ENCODE results near the gene SIGLEC9.

SIGLEC9 gene

DNA sequence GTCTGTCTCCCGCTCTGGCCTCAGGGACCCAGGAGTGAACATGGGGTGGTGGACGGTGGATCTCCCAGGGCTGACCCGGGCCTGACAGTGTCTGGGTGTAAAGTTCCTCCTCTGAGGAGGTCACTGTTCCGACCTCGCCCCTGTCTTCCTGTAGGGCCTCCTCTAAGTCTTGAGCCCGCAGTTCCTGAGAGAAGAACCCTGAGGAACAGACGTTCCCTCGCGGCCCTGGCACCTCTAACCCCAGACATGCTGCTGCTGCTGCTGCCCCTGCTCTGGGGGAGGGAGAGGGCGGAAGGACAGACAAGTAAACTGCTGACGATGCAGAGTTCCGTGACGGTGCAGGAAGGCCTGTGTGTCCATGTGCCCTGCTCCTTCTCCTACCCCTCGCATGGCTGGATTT lies at the start of gene SIGLEC9:
SIGLEC9 (plus strand) TSS at position 178 of the 400 bp plus-strand sequence; CDS start at position 247, 69 bp downstream.
- no peak for DNase-seq

DNA sequence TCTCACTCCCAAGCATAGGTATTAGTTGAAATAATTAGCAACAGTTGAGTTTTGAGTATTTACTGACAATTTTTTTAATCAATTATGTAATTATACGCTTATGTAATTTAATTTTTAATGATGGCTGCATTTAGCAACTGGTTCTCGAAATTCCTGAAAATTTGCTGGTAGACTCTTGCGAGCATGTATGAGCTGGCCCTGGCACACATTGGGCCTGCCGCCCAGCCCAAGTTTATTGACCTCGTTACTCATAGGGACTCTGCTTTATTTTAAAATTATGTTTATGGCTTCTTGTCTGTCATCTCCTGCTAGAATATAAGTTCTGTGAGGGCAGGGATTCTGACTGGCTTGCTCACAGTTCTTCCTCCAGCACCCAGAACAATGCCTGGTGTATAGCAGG lies 48.7 kb upstream of the SIGLEC9 start:
- no peak for DNase-seq

DNA sequence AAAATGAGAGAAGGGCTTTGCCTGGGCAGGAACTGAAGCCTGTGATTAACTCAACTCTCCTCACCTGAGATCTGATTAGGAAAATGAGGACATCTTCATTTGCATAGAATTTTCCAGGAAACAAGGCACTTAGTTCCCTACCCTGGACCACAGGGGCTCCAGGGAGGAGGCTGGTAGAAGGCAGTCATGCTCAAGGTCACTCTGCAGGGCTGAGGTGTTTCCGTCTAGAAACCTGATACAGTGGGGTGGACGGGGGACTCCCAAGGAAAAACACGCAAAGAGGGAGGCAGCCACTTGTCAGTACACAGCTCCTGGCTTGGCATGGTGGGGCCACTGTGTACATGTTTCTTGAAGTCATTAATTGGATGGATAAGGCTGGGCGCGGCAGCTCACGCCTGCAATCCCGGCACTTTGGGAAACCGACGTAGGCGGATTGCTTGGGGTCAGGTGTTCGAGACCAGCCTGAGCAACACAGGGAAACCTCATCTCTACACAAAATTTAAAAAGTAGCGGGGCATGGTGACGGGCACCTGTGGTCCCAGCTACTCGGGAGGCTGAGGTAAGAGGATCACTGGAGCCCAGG lies 48.0 kb upstream of the SIGLEC9 start:
- no peak for DNase-seq

DNA sequence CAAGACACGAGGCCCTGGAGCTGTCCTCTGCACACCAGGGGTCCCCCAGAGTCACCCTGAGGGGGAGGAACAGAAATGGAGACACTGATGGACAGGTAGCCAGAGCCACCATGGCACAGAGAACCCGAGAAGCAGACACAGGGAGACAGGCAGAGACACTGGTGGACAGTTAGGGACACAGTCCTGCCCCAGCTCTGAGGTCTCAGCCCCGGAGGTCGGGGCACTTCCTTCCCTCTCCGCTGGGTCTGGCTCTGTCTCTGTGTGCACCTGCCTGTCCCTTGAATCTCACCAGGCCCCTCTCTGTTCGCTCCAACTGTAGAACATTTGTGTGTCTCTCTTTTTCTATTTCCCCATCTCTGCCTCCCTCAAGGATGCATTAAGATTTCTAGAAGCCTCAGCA lies 46.6 kb upstream of the SIGLEC9 start:
- DNase-seq: no peak

DNA sequence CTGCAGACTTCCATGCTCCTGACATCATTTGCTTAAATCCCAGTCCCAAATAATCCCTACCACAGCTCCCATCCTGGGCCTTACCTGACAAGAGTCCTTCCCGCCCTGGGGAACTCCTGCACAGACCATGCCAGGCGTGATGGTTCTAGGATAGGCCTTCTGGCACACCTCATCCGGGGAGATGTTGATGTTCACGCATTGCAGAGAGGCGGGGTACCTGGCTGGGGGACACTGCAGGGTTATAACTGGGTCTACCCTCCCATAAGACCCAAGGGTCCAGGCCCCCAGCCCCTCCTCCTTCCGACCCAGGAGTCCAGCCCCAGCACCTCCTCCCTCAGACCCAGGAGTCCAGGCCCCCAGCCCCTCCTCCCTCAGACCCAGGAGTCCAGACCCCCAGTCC lies 46.0 kb upstream of the SIGLEC9 start:
- DNase-seq: no peak

DNA sequence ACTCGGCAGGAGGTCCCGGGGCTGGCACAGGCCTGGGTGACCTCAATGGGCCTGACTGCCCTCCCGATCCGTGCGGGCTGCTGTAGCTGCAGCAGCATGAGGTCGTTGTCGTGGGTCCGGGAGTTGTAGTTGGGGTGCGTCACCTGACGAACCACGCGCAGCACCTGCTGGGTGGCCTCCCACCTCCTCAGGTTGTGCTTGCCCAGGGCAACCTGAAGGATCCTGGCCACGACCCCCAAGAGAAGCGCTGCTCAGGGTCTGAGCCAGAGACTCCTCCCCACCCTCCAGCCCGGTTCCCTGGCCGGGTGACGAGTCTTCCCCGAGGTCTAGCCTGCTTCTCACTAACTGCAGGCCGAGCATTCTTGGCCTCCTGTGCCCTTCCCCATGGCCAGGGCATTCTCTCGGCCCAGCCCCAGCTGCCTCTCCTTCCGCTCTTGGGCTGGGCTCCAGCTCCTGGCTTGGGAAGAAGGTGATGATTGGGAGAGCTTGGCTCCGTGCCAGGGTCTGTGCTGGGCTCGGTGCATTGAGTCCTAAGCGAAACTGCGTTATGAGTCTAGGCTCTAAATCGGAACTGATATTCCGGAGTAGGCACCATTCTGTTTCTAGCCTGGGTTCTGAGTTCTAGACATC lies 45.1 kb upstream of the SIGLEC9 start:
- DNase-seq: no peak

DNA sequence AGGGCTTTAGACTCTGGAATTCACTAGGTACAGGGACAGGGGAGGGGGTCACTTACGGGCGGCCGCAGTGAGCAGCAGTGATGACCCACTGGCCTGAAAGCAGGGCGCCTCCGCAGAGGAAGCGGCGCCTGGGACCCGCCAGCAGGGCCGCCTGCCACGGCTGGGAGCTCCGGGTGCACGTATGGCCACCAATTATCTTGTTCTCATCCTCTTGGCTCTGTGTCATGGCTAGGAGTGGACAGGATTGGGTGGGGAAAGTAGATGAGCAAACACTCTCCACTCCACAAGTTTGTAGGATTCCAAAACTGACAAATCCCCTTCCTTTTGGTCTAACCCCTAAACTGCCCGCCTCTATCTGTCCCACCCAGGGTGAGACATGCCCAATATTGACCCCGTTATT lies 43.2 kb upstream of the SIGLEC9 start:
- DNase-seq: no peak

DNA sequence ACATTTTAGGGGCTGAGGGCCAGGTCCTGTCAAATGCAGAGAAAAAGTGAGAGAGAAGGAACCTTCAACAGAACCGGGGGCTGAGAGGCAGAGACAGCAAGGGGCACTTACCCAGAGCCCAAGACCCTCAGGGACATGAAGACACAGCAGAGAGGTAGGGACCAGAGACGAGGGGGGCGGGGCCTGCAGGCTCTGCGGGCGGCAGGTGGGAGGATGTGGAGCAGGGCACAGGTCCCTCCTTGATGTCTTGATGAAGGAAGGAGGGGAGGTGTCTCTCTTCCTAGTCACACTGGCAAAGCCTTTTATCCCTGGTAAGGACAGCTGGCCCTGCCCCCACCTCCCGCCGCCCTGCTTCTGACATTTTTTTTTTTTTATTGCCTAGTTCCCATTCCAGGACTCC lies 42.1 kb upstream of the SIGLEC9 start, which contains the start of gene KLK14:
KLK14 (minus strand) TSS at position 277 of the 400 bp plus-strand sequence; CDS start at position 4, 273 bp downstream.
- DNase-seq: no peak

DNA sequence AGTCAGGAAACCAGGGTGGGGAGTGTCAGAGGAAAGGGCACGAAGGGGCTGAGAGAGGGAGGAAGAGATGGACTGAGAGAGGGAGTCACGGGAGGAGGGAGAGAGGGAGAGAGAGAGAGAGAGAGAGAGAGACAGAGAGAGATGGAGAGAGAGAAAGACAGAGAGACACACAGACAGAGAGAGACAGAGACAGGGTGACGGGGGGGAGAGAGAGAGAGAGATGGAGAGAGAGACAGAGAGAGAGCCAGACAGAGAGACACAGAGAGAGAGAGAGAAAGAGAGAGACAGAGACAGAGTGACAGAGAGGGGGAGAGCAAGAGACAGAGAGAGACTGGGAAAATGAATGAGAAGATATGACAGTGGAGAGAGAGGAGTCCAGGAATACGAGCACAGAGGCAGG lies 41.5 kb upstream of the SIGLEC9 start:
- no peak for DNase-seq

DNA sequence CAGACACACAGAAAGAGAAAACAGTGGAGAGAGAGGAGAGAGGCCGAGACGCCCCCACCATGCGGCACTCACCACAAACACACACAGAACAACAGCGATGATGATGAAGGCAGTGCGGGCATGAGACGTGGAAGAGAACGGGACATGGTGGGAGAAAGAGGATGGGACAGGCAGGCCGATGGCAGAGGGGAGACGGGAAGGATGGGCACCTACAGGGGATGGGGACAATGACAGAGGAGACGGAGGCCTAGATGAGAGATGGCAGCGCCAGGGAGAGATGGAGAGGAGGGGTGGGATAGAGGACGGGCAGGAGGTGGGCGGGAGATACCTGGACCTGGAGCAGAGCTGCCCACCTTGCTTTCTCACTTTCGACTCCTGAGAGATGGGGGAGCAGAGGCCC lies 40.9 kb upstream of the SIGLEC9 start:
- DNase-seq: no peak

DNA sequence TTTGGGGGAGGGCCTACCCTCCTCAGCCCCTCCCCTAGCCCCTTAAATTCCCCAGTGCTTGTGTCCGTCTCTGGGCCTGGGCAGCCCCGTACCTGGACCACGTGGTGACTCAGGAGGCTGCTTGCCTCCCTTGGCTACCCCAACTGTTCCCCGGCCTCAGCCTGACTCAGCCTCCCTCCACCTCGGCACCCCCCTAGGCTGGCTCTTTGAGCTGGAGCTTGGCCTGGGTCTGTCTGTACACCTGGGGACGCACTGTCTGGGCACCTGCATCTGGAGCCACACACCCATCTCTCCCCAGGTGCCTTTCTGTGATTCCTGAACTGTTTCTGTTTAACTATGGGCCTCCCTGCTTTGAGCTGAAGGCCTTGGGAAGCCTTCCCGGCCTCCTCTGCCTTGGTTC lies 40.2 kb upstream of the SIGLEC9 start:
- no peak for DNase-seq

DNA sequence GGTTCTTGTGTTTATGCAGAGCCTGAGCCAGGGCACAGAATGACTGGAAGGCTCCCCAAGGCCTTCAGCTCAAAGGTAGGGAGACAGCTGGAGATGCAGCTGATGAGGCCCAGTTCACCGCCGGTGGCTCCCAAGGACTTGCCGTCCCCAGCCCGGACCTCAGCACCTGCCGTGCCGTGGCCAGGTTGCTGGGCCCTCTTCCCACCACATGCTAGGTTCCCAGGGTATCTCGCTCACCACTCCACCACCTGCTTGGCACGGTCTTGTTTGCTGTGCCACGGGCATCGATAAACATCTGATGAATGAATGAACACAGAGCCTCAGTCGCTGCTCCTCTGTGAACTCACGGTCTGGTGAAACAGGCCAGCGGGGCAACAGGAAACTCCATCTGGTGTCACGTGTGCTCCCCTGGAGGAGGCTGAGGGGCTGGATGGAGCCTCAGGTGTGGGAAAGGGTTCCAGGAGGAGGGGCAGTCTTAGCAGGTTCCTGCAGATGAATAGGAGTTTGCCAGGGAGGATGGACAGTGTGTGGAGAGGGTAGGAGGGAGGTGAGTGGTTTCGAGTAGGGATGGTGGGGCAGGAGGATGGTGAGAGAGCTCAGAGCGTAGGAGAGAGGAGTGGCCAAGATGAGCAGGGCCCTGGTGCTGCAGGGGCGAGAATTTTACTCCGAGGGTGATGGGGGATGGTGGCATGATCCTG lies 38.4 kb upstream of the SIGLEC9 start:
- no peak for DNase-seq

DNA sequence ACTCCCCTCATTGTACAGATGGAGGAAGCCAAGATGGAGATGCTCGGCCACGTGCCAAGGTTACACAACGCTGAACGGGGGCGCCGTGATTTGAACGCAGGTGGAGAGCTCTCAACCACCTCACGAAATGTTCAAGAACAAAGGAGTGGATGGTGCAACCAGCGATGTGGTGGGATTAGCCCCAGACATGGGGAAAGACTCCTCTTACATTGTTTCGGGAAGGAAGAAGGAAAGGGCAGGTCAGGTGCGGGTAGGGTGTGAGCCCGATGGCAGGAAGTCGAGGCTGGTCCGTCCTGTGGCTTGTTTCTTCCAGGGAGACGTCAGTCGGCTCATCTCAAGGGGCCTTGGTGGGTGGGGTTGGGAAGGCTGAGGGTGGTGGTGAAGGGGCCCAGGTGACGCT lies 34.9 kb upstream of the SIGLEC9 start:
- no peak for DNase-seq

DNA sequence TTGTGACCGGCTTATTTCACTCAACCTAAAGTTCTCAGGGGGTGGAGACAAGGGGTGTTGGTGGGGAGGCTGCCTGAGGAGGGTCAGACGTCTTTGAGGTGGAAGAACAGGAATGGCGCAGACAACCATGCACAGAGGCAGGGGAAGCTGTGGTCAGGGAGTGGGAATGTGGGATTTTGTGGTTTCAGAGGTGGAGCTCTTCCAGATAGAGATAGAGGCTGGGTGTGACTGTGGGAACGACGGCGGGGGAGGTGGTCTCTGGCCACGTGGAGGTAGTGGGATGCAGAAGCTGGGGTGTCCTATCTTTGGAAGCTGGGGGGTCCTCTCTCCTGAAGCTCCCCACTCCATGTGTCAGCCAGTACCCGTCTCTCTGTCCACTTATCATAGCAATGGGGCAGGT lies 34.2 kb upstream of the SIGLEC9 start:
- DNase-seq: no peak

DNA sequence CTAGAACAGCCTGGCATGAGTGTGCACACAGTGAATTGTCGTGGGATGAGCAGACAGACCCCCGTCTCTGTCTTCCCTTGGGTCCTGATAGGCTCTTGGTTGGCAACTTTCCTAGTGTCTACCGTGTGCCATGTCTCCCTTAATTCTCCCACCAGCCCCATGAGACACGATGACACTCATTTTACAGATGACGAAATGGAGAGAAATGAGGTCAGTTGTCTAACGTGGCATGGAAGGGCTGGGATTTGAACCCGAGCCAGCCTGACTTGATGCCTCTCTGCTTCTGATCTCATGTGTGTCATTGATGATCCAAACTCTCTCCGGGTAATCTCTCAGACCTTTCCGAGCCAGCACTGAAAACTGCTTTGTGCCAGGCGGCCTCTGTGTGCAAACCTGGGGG lies 33.6 kb upstream of the SIGLEC9 start:
- DNase-seq: no peak

DNA sequence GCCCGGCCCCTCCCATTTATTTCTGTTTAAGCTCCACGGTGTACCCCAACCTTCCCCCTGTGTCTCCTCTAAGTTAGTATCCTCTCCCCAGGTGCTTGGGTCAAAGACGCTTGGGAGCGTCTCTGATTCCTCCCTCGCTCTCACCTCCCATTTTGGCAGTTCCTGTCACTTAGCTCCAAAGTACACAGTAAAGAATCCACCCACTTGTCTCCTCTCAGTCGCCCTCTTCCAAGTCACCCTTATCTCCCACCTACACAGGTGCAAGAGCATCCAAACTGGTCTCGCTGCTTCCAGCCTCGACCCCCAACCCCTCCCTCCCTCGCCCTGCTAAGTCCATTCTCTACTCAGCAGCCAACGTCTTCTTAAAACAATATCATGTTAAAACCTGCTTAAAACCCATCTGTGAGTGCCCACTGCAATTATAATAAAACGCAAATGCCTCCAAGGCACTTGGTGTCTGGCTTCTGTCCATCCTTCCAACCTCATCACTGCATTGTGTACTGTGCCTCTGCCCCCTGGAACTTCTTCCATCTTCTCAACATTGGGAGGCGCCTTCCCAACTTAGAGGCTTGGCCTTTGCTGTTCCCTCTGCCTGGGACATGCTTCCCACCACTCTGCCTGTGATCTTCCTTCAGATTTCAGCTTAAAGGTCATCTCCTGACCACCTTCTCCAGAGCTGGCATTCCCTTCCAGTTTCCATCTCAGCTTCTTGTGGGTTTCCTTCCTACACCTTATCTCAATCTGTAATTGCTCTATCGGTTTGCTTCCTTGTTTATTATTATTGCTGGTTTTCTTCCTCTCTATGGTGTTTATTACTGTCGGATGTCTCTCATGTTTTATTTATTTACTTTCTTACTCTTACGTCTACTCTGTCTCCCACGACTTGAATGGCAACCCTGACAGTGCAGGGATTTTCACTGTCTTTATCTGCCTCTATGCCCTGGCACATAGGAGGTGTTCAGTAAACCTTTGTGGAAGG lies 32.5 kb upstream of the SIGLEC9 start:
- DNase-seq: no peak

DNA sequence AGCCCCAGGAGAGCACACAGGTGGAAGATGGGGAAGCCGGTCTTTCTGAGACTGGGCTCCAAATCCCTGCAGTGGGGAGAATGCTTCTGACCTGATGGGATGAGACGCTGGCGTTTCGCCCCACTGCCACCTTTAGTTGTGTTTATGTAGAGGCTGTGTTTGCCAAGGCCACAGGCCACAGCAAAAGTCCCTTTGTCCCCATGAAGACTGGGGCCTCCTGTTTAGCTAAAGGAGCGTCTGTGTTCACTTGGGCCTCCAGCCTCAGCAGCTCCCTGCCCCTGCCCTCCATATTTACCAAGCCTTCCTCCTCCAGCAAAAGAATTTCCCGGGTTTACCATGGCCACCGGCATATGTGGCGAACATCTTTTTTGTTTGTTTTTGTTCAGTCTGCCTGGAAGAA lies 31.6 kb upstream of the SIGLEC9 start:
- DNase-seq: no peak

DNA sequence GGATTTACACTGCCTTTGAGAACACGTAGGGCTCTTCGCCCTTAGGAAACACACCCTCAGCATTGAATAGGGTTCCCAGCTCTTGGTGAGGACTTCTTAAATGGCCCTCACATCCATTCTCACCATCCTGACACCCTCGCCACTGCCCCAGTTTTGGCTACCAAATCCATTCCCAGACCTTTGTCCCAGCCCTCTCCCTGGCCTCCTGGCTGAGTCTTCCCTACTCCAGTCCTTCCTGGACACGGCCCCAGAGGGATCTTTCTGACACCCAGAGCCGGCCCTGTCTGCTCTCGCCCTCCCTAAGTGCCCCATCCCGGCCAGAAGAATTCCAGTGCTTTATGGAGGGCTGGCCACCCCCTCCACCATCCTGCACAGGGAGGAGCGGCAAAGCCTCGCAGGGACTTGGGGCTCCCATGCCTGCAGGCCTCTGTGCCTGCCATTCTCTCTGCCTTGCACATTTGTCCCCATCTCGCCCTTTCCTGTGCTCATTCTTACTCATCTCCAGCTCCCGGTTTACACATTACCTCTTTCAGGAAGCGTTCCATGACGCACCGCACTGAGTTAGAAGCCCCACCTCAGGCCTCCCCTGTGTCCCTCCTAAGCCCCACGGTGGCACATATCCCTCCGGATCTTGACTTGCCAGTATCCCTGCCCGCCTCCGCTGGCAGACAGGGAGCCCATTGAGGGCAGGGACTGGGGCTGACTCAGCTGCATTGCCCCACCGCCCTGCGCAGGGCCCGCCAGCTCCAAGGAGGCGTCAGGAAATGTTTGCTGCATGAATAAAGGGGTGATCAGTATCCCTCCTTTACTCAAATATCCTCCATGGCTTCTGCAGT lies 31.0 kb upstream of the SIGLEC9 start:
- DNase-seq: no peak

DNA sequence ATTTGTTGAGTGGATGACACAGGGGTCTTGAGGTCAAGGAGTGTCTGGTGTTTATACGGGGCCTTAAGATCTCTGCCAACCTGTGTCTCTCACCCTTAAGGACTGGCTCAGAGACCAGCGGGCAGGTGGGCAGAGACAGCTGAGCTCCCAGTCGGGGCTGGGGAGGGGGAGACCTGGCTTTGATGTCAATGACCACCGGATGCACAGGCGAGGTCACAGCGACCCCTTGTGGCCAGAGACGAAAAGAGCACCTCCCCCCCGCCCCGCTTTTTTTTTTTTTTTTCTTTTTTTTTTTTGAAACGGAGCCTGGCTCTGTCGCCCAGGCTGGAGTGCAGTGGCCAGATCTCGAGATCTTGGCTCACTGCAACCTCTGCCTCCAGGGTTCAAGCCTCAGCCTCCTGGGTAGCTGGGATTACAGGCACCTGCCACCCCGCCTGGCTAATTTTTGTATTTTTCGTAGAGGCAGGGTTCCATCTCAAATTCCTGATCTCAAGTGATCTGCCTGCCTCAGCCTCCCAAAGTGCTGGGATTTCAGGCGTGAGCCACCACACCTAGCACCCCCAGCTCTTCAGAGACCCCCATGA lies 29.9 kb upstream of the SIGLEC9 start:
- no peak for DNase-seq

DNA sequence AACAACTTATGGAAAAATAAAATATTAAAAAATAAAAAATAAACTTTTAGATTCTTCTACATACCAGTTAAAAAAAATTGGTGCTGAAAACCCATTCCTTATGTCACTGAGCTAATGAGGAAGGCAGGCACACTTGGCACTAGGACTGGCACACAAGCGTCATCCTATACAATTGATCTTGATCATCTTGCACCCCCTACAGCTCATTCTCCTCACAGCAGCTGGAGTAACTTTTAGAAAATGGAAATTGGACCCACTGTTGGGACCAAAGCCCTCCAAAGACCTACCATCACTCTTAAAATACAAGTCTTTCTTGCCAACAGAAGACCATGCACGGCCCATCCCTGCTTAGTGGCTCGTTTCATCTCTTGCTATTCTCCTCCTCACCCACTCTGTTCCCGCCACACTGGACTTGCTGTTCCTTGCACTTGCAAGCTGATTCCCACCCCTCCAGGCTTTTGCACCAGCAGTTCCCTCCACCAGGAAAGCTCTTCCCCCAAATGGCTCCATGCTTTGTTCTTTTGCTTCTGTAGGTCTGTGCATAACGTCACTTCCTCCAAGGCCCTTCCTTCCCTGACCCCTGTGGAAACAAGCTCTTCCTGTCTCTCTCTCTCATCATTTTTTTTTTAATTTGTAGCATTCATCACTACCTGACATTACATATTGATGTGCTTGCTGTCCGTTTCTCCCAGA lies 28.1 kb upstream of the SIGLEC9 start:
- no peak for DNase-seq

DNA sequence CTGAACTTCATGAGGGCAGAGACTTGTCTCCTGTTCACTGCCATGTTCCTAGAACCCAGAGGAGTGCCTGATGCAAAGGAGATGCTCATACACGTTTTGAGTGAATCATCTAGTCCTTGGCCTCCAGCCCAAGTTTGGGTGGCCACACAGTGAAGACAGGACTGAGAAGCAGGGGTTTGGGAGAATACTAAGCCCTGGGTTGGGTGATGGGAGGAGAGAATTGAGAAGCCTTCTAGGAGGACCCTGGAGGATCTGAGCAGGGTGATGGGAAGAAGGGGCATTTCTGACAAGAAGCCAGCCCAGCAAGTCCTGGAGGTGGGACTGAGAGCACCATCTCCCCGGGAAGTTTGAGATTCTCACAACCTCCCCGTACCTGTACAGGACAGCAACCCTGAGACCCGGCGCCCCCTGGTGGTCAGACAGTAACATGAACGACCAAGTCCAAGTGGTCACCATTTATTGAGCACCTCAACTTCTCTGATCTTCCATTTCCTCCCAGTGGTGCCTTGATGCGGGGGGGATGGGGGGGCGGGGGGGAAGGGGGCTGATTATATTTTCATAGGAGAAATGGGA lies 27.5 kb upstream of the SIGLEC9 start:
- peak; percentile 70 for DNase-seq

All from fibroblast of skin of right quadriceps (primary cell).